ENCODE results near the gene LSM5. TPM values are rescaled to one million over a fixed set of nuclear protein-coding genes. Genes with fewer than 3 reads are reported as not detected.
"Not testable (repeated sequence)": the region's sequence is repeated elsewhere in the genome, so short reads cannot be mapped to it uniquely, and the experiment has no call there.

Gene LSM5
- total RNA-seq, 1 donor from 2014 or later = 88.5 TPM

DNA sequence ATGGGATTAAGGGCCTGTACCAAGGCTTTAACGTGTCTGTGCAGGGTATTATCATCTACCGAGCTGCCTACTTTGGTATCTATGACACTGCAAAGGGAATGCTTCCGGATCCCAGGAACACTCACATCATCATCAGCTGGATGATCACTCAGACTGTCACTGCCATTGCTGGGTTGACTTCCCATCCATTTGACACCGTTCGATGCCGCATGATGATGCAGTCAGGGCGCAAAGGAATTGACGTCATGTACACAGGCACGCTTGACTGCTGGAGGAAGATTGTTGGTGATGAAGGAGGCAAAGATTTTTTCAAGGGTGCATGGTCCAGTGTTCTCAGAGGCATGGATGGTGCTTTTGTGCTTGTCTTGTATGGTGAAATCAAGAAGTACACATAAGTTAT lies 18.2 kb downstream of the LSM5 start:
- Mint-ChIP-seq H3K36me3 (ENCODE audit: low read depth) (no peaks in the 10 kb centered on the region), H3K27ac (no peak overlapping the region), H3K27me3 (ENCODE audit: low read depth) (no peaks in the 10 kb centered on the region), H3K4me1 (ENCODE audit: low read depth) (no peaks in the 10 kb centered on the region), H3K4me3 (ENCODE audit: low read depth) (no peak overlapping the region), H3K9me3 (no peaks in the 10 kb centered on the region)
- intact Hi-C loops (cut with micrococcal nuclease) = no loop called here
- no peak for DNase-seq (ENCODE audit: low spot score)

DNA sequence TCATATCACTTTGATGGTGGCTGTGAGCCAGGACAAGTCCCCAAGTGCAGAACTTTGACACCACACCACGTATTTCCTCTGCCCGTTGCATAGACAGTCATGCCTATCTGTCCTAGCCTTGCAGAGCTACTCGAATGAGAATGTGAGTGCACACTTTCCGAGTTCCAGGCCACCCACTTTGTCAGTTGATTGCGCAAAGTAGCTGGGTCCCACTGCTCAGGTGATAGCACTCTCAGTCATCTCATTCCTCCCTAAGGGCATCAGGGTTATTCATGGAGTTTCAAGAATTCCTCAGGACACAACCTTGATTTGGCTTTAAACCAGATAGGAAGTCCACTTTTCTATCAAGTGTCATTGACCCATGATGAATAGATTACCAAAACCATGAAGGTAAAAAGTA lies 19.3 kb downstream of the LSM5 start:
- DNase-seq (ENCODE audit: low spot score) = no peak
- Mint-ChIP-seq H3K27ac (no peak overlapping the region), H3K4me1 (ENCODE audit: low read depth) (no peaks in the 10 kb centered on the region), H3K4me3 (ENCODE audit: low read depth) (no peak overlapping the region), H3K36me3 (ENCODE audit: low read depth) (no peaks in the 10 kb centered on the region), H3K9me3 (no peaks in the 10 kb centered on the region), H3K27me3 (ENCODE audit: low read depth) (no peaks in the 10 kb centered on the region)
- intact Hi-C loops (cut with micrococcal nuclease) = no loop called here

DNA sequence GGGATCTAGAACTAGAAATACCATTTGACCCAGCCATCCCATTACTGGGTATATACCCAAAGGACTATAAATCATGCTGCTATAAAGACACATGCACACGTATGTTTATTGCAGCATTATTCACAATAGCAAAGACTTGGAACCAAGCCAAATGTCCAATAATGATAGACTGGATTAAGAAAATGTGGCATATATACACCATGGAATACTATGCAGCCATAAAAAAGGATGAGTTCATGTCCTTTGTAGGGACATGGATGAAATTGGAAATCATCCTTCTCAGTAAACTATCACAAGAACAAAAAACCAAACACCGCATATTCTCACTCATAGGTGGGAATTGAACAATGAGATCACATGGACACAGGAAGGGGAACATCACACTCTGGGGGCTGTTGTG lies 20.2 kb downstream of the LSM5 start:
- H3K9me3 Mint-ChIP-seq; H3K4me1 Mint-ChIP-seq (ENCODE audit: low read depth); intact Hi-C loops (cut with micrococcal nuclease); H3K27ac Mint-ChIP-seq; H3K4me3 Mint-ChIP-seq (ENCODE audit: low read depth); DNase-seq (ENCODE audit: low spot score); H3K27me3 Mint-ChIP-seq (ENCODE audit: low read depth); H3K36me3 Mint-ChIP-seq (ENCODE audit: low read depth): not testable (repeated sequence)

DNA sequence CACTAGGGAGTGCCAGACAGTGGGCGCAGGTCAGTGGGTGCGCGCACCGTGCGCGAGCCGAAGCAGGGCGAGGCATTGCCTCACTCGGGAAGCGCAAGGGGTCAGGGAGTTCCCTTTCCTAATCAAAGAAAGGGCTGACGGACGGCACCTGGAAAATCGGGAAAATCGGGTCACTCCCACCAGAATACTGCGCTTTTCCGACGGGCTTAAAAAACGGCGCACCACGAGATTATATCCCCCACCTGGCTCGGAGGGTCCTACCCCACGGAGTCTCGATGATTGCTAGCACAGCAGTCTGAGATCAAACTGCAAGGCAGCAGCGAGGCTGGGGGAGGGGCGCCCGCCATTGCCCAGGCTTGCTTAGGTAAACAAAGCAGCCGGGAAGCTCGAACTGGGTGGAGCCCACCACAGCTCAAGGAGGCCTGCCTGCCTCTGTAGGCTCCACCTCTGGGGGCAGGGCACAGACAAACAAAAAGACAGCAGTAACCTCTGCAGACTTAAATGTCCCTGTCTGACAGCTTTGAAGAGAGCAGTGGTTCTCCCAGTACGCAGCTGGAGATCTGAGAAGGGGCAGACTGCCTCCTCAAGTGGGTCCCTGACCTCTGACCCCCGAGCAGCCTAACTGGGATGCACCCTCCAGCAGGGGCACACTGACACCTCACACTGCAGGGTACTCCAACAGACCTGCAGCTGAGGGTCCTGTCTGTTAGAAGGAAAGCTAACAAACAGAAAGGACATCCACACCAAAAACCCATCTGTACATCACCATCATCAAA lies 25.4 kb downstream of the LSM5 start:
- H3K36me3 Mint-ChIP-seq (ENCODE audit: low read depth); H3K27me3 Mint-ChIP-seq (ENCODE audit: low read depth); DNase-seq (ENCODE audit: low spot score); H3K4me1 Mint-ChIP-seq (ENCODE audit: low read depth); H3K27ac Mint-ChIP-seq; H3K9me3 Mint-ChIP-seq; intact Hi-C loops (cut with micrococcal nuclease); H3K4me3 Mint-ChIP-seq (ENCODE audit: low read depth): not testable (repeated sequence)

DNA sequence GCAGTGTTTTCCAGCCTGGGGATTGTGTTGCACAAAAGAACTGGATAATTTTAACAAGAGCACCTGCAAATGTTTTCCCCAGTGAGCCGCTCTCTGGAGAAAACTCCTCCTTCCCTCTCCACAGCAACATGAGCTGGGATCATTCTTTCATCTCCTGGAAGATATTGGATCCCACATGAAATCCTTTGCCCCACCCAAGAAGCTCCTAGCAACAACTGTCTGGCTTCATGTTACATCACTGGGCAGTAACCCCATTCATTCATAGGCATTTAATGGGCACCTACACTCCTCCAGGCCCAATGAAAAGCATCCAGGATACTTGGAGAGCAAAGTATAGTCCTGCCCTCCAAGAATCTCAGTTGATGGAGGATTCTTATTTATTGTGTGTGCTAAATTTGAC lies 27.2 kb downstream of the LSM5 start:
- no peak overlapping the region for H3K27ac Mint-ChIP-seq
- no peaks in the 10 kb centered on the region for H3K27me3 Mint-ChIP-seq (ENCODE audit: low read depth)
- intact Hi-C loops (cut with micrococcal nuclease) = no loop called here
- DNase-seq (ENCODE audit: low spot score) = no peak
- no peak overlapping the region for H3K4me3 Mint-ChIP-seq (ENCODE audit: low read depth)
- no peaks in the 10 kb centered on the region for H3K9me3 Mint-ChIP-seq
- H3K4me1 Mint-ChIP-seq (ENCODE audit: low read depth) = no peaks in the 10 kb centered on the region
- H3K36me3 Mint-ChIP-seq (ENCODE audit: low read depth) = no peaks in the 10 kb centered on the region

DNA sequence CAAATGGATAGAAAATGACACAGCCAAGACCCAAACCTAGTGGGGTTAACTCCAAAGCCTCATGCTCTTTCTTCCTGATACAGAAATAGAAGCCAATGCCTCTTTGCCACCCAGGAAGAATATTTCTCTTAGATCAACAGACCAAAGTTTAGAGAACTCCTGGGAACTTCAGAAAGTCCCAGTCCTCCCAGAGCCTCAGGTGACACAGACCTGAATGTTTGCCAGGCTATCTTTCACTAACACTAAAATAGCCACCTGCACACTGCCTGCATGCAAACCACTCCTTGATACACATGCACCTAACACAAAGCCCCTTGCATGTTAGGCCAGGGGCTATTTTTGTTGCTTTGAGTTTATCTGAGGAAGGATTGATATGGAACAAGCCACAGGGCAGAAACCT lies 27.7 kb downstream of the LSM5 start:
- H3K4me1 Mint-ChIP-seq (ENCODE audit: low read depth) = no peaks in the 10 kb centered on the region
- H3K27me3 Mint-ChIP-seq (ENCODE audit: low read depth) = no peaks in the 10 kb centered on the region
- DNase-seq (ENCODE audit: low spot score) = no peak
- no peak overlapping the region for H3K27ac Mint-ChIP-seq
- no peak overlapping the region for H3K4me3 Mint-ChIP-seq (ENCODE audit: low read depth)
- H3K36me3 Mint-ChIP-seq (ENCODE audit: low read depth) = no peaks in the 10 kb centered on the region
- no peaks in the 10 kb centered on the region for H3K9me3 Mint-ChIP-seq
- intact Hi-C loops (cut with micrococcal nuclease) = no loop called here

DNA sequence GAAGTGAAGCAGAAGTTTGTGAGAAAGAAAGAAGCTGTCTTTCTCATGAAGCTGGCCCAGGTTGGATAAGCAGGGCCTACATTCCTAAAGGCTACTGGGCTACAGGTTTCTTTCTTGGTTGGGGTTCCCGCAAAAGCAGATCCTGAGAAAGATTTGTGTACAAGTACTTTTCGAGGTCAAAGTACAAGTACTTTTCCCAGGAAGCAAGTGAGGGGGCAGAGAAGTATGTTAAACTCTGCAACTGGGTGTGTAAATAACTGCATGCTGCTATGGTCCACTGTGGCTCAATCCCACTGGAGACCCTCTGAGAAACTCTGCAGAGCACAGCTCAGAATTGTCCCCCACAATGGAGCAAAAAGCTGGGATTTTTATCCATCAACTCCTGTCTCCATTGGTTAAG lies 28.7 kb downstream of the LSM5 start:
- Mint-ChIP-seq H3K27me3 (ENCODE audit: low read depth) (no peaks in the 10 kb centered on the region), H3K9me3 (no peaks in the 10 kb centered on the region)

DNA sequence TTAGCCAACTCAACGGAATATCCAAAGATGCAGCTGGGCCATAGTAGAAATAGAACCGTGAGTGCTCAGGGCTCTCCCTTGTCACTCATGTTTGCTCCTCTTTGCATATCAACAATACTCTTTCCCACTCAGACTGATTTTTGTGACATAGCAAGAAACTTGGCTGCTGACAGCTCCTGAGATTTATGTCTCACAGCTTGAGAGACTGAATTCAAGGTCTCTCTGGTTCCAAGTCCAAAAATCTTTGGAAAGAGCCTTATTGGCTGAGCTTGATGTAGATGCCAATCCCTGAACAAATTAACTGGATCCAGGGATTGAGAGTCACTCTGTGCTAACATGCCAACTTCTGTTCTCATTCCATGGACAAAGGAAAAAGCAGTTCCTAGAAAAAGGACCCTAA lies 30.4 kb downstream of the LSM5 start:
- Mint-ChIP-seq H3K36me3 (ENCODE audit: low read depth) (no peaks in the 10 kb centered on the region), H3K9me3 (no peaks in the 10 kb centered on the region), H3K4me3 (ENCODE audit: low read depth) (no peak overlapping the region), H3K27ac (no peak overlapping the region), H3K27me3 (ENCODE audit: low read depth) (no peaks in the 10 kb centered on the region), H3K4me1 (ENCODE audit: low read depth) (no peaks in the 10 kb centered on the region)
- intact Hi-C loops (cut with micrococcal nuclease) = no loop called here
- DNase-seq (ENCODE audit: low spot score) = no peak

More for the DNA sequence above, 28.7 kb downstream of the LSM5 start:
- Mint-ChIP-seq H3K27ac (no peak overlapping the region), H3K4me3 (ENCODE audit: low read depth) (no peak overlapping the region), H3K36me3 (ENCODE audit: low read depth) (no peaks in the 10 kb centered on the region), H3K4me1 (ENCODE audit: low read depth) (no peaks in the 10 kb centered on the region)
- intact Hi-C loops (cut with micrococcal nuclease) = no loop called here
- DNase-seq (ENCODE audit: low spot score) = no peak

DNA sequence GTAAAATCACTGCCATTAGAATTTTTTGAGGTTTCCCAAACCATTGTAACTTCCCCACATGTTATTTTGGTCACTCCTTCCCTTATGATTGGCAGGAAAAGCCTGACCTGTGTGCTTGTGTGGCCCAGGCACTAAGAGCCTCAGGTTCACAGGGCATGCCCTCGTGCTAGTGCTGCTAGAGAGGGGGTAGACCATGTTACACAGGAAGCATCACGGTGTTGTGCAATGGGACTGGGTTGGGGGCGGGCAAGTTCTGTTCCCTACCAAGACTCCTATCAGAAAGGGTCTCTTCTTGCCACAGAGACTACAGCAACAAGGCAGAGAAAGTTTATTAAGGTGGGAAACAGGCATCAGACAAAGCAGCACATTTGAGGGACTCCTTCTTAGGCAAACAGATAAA lies 32.2 kb downstream of the LSM5 start:
- H3K9me3 Mint-ChIP-seq = no peaks in the 10 kb centered on the region
- H3K27me3 Mint-ChIP-seq (ENCODE audit: low read depth) = no peaks in the 10 kb centered on the region
- no peaks in the 10 kb centered on the region for H3K4me1 Mint-ChIP-seq (ENCODE audit: low read depth)
- H3K36me3 Mint-ChIP-seq (ENCODE audit: low read depth) = no peaks in the 10 kb centered on the region
- no peak overlapping the region for H3K4me3 Mint-ChIP-seq (ENCODE audit: low read depth)
- no peak overlapping the region for H3K27ac Mint-ChIP-seq
- DNase-seq (ENCODE audit: low spot score) = no peak
- intact Hi-C loops (cut with micrococcal nuclease) = no loop called here

DNA sequence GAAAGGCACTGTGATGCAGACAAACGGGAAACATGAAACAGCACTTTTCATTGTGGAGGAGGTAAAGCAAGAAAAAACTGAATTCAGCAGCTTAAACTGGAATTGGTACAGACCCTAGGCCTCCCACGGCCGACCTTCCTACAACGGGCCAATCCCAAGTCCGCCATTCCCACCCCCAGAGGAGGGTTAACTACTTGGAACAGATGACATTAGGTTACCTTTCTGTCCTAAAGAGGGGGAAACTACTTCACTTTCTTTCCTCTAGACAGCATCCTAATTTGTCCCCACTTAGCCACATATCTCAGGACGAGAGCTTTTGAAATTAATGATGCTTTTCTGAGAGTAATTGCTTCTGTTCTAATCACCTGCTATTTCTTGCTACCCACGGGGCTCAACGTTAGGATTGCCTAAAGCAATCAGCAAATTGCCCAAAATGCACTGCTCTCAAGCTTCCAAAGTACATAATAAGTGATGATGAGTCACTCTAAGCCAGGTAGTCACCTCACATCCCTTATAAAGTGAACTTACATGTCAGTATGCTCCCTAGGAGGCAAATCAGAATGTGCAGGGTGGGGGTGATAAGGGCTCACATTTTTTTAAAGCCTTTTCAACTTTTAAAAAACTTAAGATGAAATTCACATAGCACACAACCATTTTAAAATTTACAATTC lies 36.7 kb downstream of the LSM5 start:
- no peak for DNase-seq (ENCODE audit: low spot score)
- Mint-ChIP-seq H3K27me3 (ENCODE audit: low read depth) (no peaks in the 10 kb centered on the region), H3K36me3 (ENCODE audit: low read depth) (no peaks in the 10 kb centered on the region), H3K27ac (no peak overlapping the region), H3K9me3 (no peaks in the 10 kb centered on the region), H3K4me3 (ENCODE audit: low read depth) (no peak overlapping the region), H3K4me1 (ENCODE audit: low read depth) (no peaks in the 10 kb centered on the region)
- intact Hi-C loops (cut with micrococcal nuclease) = no loop called here

DNA sequence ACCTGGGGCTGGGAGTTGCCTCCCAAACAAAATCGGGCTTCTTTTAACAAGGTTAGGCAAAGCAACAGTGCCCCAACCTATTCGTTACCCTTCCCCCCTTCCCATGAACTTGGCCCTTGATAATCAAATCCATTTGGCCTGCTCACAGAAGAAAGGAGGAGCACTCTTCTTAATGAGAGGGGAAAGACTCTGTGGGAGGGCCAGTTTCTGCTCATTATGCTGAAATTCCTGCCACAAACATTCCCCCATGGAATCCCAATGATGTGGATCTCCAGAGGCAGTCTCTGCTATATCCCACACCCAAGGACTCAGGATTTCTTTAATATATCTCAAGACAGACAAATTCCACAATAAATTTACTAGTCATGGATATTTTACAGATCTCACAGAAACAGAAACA lies 43.0 kb downstream of the LSM5 start:
- no peaks in the 10 kb centered on the region for H3K9me3 Mint-ChIP-seq
- DNase-seq (ENCODE audit: low spot score) = no peak
- no peaks in the 10 kb centered on the region for H3K27me3 Mint-ChIP-seq (ENCODE audit: low read depth)
- no peaks in the 10 kb centered on the region for H3K4me1 Mint-ChIP-seq (ENCODE audit: low read depth)
- intact Hi-C loops (cut with micrococcal nuclease) = no loop called here
- no peak overlapping the region for H3K4me3 Mint-ChIP-seq (ENCODE audit: low read depth)
- H3K36me3 Mint-ChIP-seq (ENCODE audit: low read depth) = no peaks in the 10 kb centered on the region
- no peak overlapping the region for H3K27ac Mint-ChIP-seq

DNA sequence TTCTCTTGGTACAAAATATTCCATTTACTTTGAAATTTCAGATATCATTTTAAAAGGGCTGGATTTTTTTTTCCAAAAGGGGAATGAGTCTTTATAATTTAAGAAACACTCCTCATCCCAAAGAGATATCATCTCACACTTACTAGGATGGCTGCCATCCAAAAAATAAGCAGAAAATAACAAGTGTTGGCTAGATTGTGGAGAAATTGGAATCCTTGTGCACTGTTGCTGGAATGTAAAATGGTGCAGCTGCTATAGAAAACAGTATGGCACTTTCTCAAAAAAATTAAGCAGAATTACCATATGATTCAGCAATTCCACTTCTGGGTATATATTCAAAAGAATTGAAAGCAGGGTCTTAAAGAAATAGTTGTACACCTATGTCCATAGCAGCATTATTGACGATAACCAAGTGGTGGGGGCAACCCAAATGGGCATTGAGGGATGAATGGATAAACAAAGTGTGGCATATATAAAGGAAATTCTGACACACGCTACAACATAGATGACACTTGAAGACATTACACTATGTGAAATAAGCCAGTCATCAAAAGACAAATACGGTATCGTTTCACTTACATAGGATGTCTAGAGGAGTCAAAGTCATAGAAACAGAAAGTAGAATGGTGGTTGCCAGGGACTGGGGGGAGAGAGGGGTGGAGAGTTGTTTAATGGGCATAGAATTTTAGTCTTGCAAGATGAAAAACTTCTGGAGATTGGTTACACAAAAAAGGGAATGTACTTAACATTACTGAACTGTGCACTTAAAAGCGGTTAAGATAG lies 53.8 kb downstream of the LSM5 start:
- H3K9me3 Mint-ChIP-seq = no peaks in the 10 kb centered on the region
- H3K4me1 Mint-ChIP-seq (ENCODE audit: low read depth) = no peaks in the 10 kb centered on the region
- no peak for DNase-seq (ENCODE audit: low spot score)
- intact Hi-C loops (cut with micrococcal nuclease) = no loop called here
- H3K27ac Mint-ChIP-seq = no peak overlapping the region
- H3K27me3 Mint-ChIP-seq (ENCODE audit: low read depth) = no peaks in the 10 kb centered on the region
- H3K36me3 Mint-ChIP-seq (ENCODE audit: low read depth) = no peaks in the 10 kb centered on the region
- no peak overlapping the region for H3K4me3 Mint-ChIP-seq (ENCODE audit: low read depth)

All from activated T-helper 2 cell treated with anti-CD3 and anti-CD28 coated beads, Interferon-gamma antibody, Interleukin-2, Interleukin-4, amounts not matched to agents 10 μg/mL and 5 μg/mL and 100 μg/mL, durations not matched to agents 14 hours and 24 hours and 36 hours (primary cell).